Activated T-cell treated with anti-CD3 and anti-CD28 coated beads, Interleukin-2, amount 50 U/mL, for 4 hours (primary cell): ENCODE measurements around the gene ZNF106. TPM values are rescaled to one million over a fixed set of nuclear protein-coding genes. Genes with fewer than 3 reads are reported as not detected.

Experiments used
- total RNA-seq, 3 donors: library from RNA; stranded (reverse); gene quantifications; one replicate each; pipeline ENCODE4 v1.2.1, GENCODE V29; 2021

ZNF106 gene
- total RNA-seq, 3 donors from 2014 or later: 40.9 to 42.5 (median 41.4) TPM

Other genes starting within 250 kb of the ZNF106 start
- gene GANC, start 217.9 kb downstream of the ZNF106 start, total RNA-seq: 10 to 100 TPM in 1 of 3 donors, 1 to 10 TPM in 2; 7.1 to 10.7 (median 8.0) TPM
- 10 to 100 TPM; 47.1 to 57.0 (median 56.4) TPM for gene TMEM87A, start 217.7 kb downstream of the ZNF106 start, total RNA-seq
- 1 to 10 TPM in 2 of 3 donors, under 1 TPM in 1; 0.33 to 1.9 (median 1.5) TPM for gene CAPN3, start 131.6 kb downstream of the ZNF106 start, total RNA-seq
- gene SNAP23, start 4.5 kb upstream of the ZNF106 start, total RNA-seq: 10 to 100 TPM; 40.2 to 49.6 (median 45.5) TPM
- gene LRRC57, start 57.7 kb upstream of the ZNF106 start, total RNA-seq: 10 to 100 TPM; 13.6 to 17.0 (median 15.8) TPM
- 10 to 100 TPM; 41.6 to 48.8 (median 44.4) TPM for gene HAUS2, start 57.7 kb upstream of the ZNF106 start, total RNA-seq
- 1 to 10 TPM; 1.9 to 3.6 (median 3.0) TPM for gene STARD9, start 84.5 kb upstream of the ZNF106 start, total RNA-seq
- gene CDAN1, start 246.0 kb upstream of the ZNF106 start, total RNA-seq: 10 to 100 TPM; 12.8 to 17.1 (median 13.7) TPM